Panc1 (cell line): ENCODE data around the gene MT1B. TPM values are rescaled to one million over a fixed set of nuclear protein-coding genes. Genes with fewer than 3 reads are reported as not detected.

Source experiments
- ATAC-seq: fragments of 200-7000 bp; cut with Tn5 transposase; 2 replicates; pipeline ENCODE4 v1.9.1; 2020; ENCODE audit warnings: mild to moderate bottlenecking, moderate library complexity
- BruUV-seq: library from RNA; stranded (reverse); fragments of 400-500 nt; replicated peaks from 2 replicates; lab custom pipeline; 2021; lab: Mats Ljungman, UMichigan
- CTCF ChIA-PET: fragments of 300-600 bp; sonication (Branson Sonifier 250); formaldehyde crosslinking; loops from one replicate; lab custom pipeline; 2022; ENCODE audit warnings: antibody characterized with exemption; lab: Charles Lee
- POLR2A ChIA-PET: fragments of 300-600 bp; sonication (Branson Sonifier 250); formaldehyde crosslinking; loops from one replicate; lab custom pipeline; 2022; ENCODE audit warnings: antibody characterized with exemption; lab: Charles Lee
- DNase-seq: peaks from one replicate; pipeline ENCODE4 v3.0.0-alpha.2; 2010; ENCODE audit warnings: low read depth, low spot score
- H3K27ac ChIP-seq: 2 replicates; pipeline ENCODE4 v1.5.1; 2011; ENCODE audit warnings: mild to moderate bottlenecking, low read length, inconsistent platforms
- H3K27me3 ChIP-seq: fragments of 200-500 bp; sonication (Bioruptor generic); 2 replicates; pipeline ENCODE4 v1.6.0; 2014; ENCODE audit warnings: low read length, inconsistent platforms; ENCODE audit not compliant: control insufficient read depth, insufficient read depth
- H3K36me3 ChIP-seq: fragments of 200-500 bp; sonication (Bioruptor generic); 2 replicates; pipeline ENCODE4 v1.5.1; 2014; ENCODE audit warnings: inconsistent platforms, mild to moderate bottlenecking, low read length, moderate library complexity; ENCODE audit not compliant: control insufficient read depth, insufficient read depth
- H3K4me1 ChIP-seq: 2 replicates; pipeline ENCODE4 v1.5.1; 2011; ENCODE audit warnings: inconsistent platforms, mild to moderate bottlenecking, low read length, moderate library complexity; ENCODE audit not compliant: control insufficient read depth, insufficient read depth
- H3K4me3 ChIP-seq, 2 experiments: 2 replicates each; pipeline ENCODE4 v1.5.1; 2011 to 2012; ENCODE audit warnings: low read depth in 2 of 2, low read length in 2 of 2, mild to moderate bottlenecking in 2 of 2, inconsistent platforms in 1 of 2, moderate library complexity in 1 of 2
- H3K9me3 ChIP-seq: fragments of 200-500 bp; sonication (Bioruptor generic); 2 replicates; pipeline ENCODE4 v1.5.1; 2014; ENCODE audit warnings: low read depth, mild to moderate bottlenecking, inconsistent platforms, low read length, moderate library complexity; ENCODE audit not compliant: control insufficient read depth, insufficient read depth
- POLR2AphosphoS5 ChIP-seq: IDR thresholded peaks from 2 replicates; pipeline ENCODE4 v1.6.1; 2012; ENCODE audit warnings: mild to moderate bottlenecking, low read depth, low read length, moderate library complexity
- SIN3A ChIP-seq: IDR thresholded peaks from 2 replicates; pipeline ENCODE4 v1.6.1; 2012; ENCODE audit warnings: low read depth, mild to moderate bottlenecking, low read length, moderate library complexity, borderline replicate concordance; ENCODE audit not compliant: insufficient read depth
- TCF7L2 ChIP-seq: IDR thresholded peaks from 2 replicates; pipeline ENCODE4 v1.6.1; 2011; ENCODE audit warnings: mild to moderate bottlenecking, low read depth, low read length, inconsistent platforms
- in situ Hi-C: cut with HindIII; loops from 2 replicates; pipeline ENCODE4 v1.10.0; 2016; ENCODE audit warnings: low sequenced_read_pairs, low pct_unique_long_range_greater_than_20kb
- intact Hi-C: fragments of 100-400 bp; cut with micrococcal nuclease; formaldehyde crosslinking; loops from one replicate; pipeline ENCODE4 v1.10.0; 2022; ENCODE audit not compliant: unreplicated experiment
- total RNA-seq: library from RNA; stranded (reverse); gene quantifications from one replicate; pipeline ENCODE4 v1.2.1, GENCODE V29; 2021; ENCODE audit not compliant: unreplicated experiment
- TF ChIP-seq, protein P1 (sequence below): fragments of 450-650 bp; IDR thresholded peaks from 2 replicates; pipeline ENCODE4 v1.5.1; 2017; ENCODE audit warnings: mild to moderate bottlenecking
- TF ChIP-seq, protein P2 (sequence below), 2 experiments: IDR thresholded peaks; 2 replicates each; pipeline ENCODE4 v1.6.1; 2011 to 2012; ENCODE audit warnings: low read depth in 2 of 2, control low read depth in 1 of 2, low read length in 1 of 2, mild to moderate bottlenecking in 1 of 2, moderate library complexity in 1 of 2; ENCODE audit not compliant: insufficient read depth in 1 of 2

Gene MT1B
- total RNA-seq, 1 experiment from 2014 or later: not detected

DNA sequence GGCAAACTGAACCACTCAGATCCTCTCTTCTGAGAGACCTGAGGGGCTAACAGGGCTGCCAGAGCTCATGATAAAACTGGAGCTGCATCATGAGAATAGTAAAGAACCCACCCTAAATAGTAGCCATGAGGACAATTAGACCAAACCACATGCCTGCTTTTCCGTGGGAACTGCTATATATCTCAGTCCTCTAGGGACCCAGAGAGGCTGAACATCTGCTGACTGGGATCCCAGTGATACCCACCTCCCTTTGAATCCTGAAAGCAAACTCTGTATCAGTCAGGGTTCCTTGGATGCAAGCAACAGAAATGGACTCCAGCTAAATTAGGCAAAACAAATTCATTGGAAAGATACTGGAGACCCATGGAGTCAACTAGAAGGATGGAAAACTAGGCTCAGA is 37.1 kb downstream of the MT1B start:
- ATAC-seq: no peak
- intact Hi-C loops: no loop called here
- no peaks in the 10 kb centered on the region for H3K4me1 ChIP-seq
- BruUV-seq: no TSS peak
- H3K27me3 ChIP-seq: no peaks in the 10 kb centered on the region
- CTCF ChIA-PET: no interaction called here
- DNase-seq: no peak
- H3K4me3 ChIP-seq: no peak overlapping the region
- H3K9me3 ChIP-seq: no peaks in the 10 kb centered on the region; the same call in 1 of the 2 replicates
- H3K36me3 ChIP-seq: no peaks in the 10 kb centered on the region
- in situ Hi-C loops: no loop called here
- no peak overlapping the region for H3K27ac ChIP-seq
- TF ChIP-seq, protein P1, sequence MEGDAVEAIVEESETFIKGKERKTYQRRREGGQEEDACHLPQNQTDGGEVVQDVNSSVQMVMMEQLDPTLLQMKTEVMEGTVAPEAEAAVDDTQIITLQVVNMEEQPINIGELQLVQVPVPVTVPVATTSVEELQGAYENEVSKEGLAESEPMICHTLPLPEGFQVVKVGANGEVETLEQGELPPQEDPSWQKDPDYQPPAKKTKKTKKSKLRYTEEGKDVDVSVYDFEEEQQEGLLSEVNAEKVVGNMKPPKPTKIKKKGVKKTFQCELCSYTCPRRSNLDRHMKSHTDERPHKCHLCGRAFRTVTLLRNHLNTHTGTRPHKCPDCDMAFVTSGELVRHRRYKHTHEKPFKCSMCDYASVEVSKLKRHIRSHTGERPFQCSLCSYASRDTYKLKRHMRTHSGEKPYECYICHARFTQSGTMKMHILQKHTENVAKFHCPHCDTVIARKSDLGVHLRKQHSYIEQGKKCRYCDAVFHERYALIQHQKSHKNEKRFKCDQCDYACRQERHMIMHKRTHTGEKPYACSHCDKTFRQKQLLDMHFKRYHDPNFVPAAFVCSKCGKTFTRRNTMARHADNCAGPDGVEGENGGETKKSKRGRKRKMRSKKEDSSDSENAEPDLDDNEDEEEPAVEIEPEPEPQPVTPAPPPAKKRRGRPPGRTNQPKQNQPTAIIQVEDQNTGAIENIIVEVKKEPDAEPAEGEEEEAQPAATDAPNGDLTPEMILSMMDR: no peak
- no peak for TF ChIP-seq TCF7L2
- TF ChIP-seq, protein P2, sequence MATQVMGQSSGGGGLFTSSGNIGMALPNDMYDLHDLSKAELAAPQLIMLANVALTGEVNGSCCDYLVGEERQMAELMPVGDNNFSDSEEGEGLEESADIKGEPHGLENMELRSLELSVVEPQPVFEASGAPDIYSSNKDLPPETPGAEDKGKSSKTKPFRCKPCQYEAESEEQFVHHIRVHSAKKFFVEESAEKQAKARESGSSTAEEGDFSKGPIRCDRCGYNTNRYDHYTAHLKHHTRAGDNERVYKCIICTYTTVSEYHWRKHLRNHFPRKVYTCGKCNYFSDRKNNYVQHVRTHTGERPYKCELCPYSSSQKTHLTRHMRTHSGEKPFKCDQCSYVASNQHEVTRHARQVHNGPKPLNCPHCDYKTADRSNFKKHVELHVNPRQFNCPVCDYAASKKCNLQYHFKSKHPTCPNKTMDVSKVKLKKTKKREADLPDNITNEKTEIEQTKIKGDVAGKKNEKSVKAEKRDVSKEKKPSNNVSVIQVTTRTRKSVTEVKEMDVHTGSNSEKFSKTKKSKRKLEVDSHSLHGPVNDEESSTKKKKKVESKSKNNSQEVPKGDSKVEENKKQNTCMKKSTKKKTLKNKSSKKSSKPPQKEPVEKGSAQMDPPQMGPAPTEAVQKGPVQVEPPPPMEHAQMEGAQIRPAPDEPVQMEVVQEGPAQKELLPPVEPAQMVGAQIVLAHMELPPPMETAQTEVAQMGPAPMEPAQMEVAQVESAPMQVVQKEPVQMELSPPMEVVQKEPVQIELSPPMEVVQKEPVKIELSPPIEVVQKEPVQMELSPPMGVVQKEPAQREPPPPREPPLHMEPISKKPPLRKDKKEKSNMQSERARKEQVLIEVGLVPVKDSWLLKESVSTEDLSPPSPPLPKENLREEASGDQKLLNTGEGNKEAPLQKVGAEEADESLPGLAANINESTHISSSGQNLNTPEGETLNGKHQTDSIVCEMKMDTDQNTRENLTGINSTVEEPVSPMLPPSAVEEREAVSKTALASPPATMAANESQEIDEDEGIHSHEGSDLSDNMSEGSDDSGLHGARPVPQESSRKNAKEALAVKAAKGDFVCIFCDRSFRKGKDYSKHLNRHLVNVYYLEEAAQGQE (IDR thresholded peaks at IDR 0.05; ENCODE audit: insufficient read depth in 1 of 2, low read depth in 2 of 2, low read length in 1 of 2): no peak
- TF ChIP-seq SIN3A: no peak
- no peak for TF ChIP-seq POLR2AphosphoS5
- POLR2A ChIA-PET: no interaction called here

GRCh38 chr16:56689171-56689570 is 37.5 kb downstream of the MT1B start:
- Histone ChIP-seq H3K9me3 (no peaks in the 10 kb centered on the region; the same call in 1 of the 2 replicates), H3K4me1 (no peaks in the 10 kb centered on the region), H3K27me3 (no peaks in the 10 kb centered on the region), H3K27ac (no peak overlapping the region), H3K36me3 (no peaks in the 10 kb centered on the region), H3K4me3 (no peak overlapping the region)
- CTCF ChIA-PET: no interaction called here
- DNase-seq (no peak), ATAC-seq (no peak)
- POLR2A ChIA-PET: no interaction called here
- BruUV-seq: no TSS peak
- TF ChIP-seq, protein P2 (IDR thresholded peaks at IDR 0.05; ENCODE audit: insufficient read depth in 1 of 2, low read depth in 2 of 2, low read length in 1 of 2): no peak
- TF ChIP-seq POLR2AphosphoS5 (no peak), TCF7L2 (no peak), SIN3A (no peak)
- TF ChIP-seq, protein P1: no peak
- in situ Hi-C loops: no loop called here
- intact Hi-C loops: no loop called here
